H1 (cell line): Measurements from ENCODE around the gene CDC42BPB. TPM values are rescaled to one million over a fixed set of nuclear protein-coding genes. Genes with fewer than 3 reads are reported as not detected.

Source experiments
- HDAC6 ChIP-seq: IDR thresholded peaks from one replicate; pipeline ENCODE4 v1.7.1; 2012; ENCODE audit warnings: low read depth, mild to moderate bottlenecking, inconsistent platforms, low read length, moderate library complexity
- KDM4A ChIP-seq: IDR thresholded peaks from one replicate; pipeline ENCODE4 v1.7.1; 2012; ENCODE audit warnings: low read depth, mild to moderate bottlenecking, moderate library complexity, low read length, inconsistent platforms; ENCODE audit not compliant: severe bottlenecking
- SP1 ChIP-seq: IDR thresholded peaks from 2 replicates; pipeline ENCODE4 v1.6.1; 2011; ENCODE audit warnings: low read depth, low read length
- TAF1 ChIP-seq: IDR thresholded peaks from 2 replicates; pipeline ENCODE4 v1.6.1; 2011; ENCODE audit warnings: mild to moderate bottlenecking, low read depth, low read length
- polyA plus RNA-seq, 7 experiments: library from polyadenylated mRNA; depleted of rRNA in 3 of 7; stranded (reverse) in 5 of 7; unstranded in 2 of 7; fragments of >200 nt in 5 of 7; fragments of 200-250 nt in 2 of 7; gene quantifications; 1 replicate in 5 of 7; 2 replicates in 1 of 7; 4 replicates in 1 of 7; pipeline versions ENCODE4 v1.2.1 to v1.2.3, GENCODE V29; 2011 to 2013; ENCODE audit warnings: missing spikeins in 2 of 7, mixed read lengths in 2 of 7
- total RNA-seq: library from RNA; stranded (reverse); fragmentation: NEBNext Ultra II Directional; extraction: Animal tissue kit (Norgen Biotek cat#: 25700); gene quantifications from 2 replicates; pipeline ENCODE4 v1.2.1, GENCODE V29; 2021
- TF ChIP-seq, protein P1 (sequence below): fragments of 300-600 bp; sonication (generic); IDR thresholded peaks from 2 replicates; pipeline ENCODE4 v1.7.1; 2012; ENCODE audit warnings: low read length, moderate library complexity, mild to moderate bottlenecking, inconsistent platforms; ENCODE audit not compliant: insufficient replicate concordance

The CDC42BPB gene
- total and polyA plus RNA-seq, 2 of the 8 experiments (the other 6 are each of a cell fraction or from before 2014, with no cell fraction given), result 51.2 to 88.2 TPM

DNA sequence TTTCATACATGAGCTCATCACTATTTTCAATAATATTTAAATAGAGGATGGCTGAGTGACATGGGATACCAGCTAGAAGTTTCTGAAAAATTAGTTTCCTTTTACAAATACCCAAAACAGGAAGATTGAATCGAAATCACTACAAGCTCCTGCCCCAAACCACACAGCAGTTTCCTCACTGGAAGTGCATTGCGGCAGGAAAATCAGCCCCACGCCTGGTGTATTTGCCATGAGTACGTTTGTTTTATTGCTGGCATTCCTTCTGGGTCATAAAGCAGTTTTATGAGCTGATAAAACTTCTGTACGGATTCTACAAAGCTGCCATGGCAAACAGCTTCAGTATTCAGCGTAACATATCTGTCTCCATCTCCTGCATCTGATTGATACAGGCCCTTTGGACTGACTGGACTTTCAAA is 23.7 kb downstream of the CDC42BPB start (continued):
- TF ChIP-seq, protein P1, sequence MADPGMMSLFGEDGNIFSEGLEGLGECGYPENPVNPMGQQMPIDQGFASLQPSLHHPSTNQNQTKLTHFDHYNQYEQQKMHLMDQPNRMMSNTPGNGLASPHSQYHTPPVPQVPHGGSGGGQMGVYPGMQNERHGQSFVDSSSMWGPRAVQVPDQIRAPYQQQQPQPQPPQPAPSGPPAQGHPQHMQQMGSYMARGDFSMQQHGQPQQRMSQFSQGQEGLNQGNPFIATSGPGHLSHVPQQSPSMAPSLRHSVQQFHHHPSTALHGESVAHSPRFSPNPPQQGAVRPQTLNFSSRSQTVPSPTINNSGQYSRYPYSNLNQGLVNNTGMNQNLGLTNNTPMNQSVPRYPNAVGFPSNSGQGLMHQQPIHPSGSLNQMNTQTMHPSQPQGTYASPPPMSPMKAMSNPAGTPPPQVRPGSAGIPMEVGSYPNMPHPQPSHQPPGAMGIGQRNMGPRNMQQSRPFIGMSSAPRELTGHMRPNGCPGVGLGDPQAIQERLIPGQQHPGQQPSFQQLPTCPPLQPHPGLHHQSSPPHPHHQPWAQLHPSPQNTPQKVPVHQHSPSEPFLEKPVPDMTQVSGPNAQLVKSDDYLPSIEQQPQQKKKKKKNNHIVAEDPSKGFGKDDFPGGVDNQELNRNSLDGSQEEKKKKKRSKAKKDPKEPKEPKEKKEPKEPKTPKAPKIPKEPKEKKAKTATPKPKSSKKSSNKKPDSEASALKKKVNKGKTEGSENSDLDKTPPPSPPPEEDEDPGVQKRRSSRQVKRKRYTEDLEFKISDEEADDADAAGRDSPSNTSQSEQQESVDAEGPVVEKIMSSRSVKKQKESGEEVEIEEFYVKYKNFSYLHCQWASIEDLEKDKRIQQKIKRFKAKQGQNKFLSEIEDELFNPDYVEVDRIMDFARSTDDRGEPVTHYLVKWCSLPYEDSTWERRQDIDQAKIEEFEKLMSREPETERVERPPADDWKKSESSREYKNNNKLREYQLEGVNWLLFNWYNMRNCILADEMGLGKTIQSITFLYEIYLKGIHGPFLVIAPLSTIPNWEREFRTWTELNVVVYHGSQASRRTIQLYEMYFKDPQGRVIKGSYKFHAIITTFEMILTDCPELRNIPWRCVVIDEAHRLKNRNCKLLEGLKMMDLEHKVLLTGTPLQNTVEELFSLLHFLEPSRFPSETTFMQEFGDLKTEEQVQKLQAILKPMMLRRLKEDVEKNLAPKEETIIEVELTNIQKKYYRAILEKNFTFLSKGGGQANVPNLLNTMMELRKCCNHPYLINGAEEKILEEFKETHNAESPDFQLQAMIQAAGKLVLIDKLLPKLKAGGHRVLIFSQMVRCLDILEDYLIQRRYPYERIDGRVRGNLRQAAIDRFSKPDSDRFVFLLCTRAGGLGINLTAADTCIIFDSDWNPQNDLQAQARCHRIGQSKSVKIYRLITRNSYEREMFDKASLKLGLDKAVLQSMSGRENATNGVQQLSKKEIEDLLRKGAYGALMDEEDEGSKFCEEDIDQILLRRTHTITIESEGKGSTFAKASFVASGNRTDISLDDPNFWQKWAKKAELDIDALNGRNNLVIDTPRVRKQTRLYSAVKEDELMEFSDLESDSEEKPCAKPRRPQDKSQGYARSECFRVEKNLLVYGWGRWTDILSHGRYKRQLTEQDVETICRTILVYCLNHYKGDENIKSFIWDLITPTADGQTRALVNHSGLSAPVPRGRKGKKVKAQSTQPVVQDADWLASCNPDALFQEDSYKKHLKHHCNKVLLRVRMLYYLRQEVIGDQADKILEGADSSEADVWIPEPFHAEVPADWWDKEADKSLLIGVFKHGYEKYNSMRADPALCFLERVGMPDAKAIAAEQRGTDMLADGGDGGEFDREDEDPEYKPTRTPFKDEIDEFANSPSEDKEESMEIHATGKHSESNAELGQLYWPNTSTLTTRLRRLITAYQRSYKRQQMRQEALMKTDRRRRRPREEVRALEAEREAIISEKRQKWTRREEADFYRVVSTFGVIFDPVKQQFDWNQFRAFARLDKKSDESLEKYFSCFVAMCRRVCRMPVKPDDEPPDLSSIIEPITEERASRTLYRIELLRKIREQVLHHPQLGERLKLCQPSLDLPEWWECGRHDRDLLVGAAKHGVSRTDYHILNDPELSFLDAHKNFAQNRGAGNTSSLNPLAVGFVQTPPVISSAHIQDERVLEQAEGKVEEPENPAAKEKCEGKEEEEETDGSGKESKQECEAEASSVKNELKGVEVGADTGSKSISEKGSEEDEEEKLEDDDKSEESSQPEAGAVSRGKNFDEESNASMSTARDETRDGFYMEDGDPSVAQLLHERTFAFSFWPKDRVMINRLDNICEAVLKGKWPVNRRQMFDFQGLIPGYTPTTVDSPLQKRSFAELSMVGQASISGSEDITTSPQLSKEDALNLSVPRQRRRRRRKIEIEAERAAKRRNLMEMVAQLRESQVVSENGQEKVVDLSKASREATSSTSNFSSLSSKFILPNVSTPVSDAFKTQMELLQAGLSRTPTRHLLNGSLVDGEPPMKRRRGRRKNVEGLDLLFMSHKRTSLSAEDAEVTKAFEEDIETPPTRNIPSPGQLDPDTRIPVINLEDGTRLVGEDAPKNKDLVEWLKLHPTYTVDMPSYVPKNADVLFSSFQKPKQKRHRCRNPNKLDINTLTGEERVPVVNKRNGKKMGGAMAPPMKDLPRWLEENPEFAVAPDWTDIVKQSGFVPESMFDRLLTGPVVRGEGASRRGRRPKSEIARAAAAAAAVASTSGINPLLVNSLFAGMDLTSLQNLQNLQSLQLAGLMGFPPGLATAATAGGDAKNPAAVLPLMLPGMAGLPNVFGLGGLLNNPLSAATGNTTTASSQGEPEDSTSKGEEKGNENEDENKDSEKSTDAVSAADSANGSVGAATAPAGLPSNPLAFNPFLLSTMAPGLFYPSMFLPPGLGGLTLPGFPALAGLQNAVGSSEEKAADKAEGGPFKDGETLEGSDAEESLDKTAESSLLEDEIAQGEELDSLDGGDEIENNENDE, result no peak
- TF ChIP-seq SP1, result no peak
- TF ChIP-seq HDAC6, result no peak
- TF ChIP-seq TAF1, result no peak
- TF ChIP-seq KDM4A, result no peak
